NCI-H2107 treated with DMSO at 0.1 percent for 48 hours (cell line): ENCODE results near the gene SPAG8.
A peak's percentile ranks its signal among the peaks of the same experiment; 100 is the strongest.

ENCODE experiments used
- DNase-seq: peaks from one replicate; lab custom pipeline; 2025; ENCODE audit not compliant: unreplicated experiment; lab: John Stamatoyannopoulos, UW

The SPAG8 gene

GRCh38 chr9:35813434-35814105 is 1.5 kb upstream of the SPAG8 start:
- DNase-seq = peak; percentile 8

DNA sequence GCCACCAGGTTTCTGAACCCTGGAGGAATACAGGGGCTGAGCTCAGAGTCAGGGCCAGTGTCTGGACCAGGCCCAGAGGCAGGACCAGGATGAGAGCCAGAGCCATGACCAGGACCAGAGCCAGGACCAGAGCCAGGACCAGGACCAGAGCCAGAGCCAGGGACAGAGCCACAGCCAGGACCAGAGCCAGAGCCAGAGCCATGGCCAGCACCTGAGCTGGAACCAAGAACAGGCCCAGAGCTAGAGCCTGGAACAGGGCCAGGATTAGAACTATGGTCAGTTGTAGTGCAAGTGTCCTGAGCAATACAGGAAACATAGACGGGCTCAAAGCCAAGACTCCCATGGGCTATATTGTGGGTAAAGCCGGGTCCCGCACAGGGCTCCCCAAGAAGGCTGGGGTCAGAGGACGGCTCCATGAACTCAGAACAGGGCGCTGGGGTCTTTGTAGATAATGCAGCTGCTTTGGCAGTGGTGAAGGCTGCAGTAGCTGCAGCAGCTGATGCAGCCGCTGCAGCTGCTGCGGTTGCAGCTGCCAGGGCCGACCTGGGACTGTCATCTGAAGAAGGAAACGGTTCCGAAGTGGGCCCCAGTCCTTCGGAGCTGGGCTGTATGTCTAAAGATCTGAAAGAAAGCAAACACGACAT is 559 bp downstream of the SPAG8 start:
- no peak for DNase-seq

- DNase-seq = no peak
Measured at GRCh38 chr9:35810122-35810521, 1.9 kb downstream of the SPAG8 start.

GRCh38 chr9:35808433-35808832 is 3.6 kb downstream of the SPAG8 start:
- DNase-seq = no peak

DNA sequence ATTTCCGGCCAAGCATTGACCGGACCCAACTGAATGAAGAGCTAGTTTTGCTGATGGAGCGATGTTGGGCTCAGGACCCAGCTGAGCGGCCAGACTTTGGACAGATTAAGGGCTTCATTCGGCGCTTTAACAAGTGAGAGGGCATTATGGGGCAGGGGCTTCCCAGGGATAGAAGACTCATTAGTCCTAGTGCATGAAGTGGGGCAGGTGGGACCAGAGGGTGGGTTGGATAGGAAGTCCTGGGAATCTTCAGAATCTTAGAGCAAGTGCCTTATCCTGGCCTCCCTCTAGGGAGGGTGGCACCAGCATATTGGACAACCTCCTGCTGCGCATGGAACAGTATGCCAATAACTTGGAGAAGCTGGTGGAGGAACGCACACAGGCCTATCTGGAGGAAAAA is 6.0 kb downstream of the SPAG8 start:
- DNase-seq = no peak

DNA sequence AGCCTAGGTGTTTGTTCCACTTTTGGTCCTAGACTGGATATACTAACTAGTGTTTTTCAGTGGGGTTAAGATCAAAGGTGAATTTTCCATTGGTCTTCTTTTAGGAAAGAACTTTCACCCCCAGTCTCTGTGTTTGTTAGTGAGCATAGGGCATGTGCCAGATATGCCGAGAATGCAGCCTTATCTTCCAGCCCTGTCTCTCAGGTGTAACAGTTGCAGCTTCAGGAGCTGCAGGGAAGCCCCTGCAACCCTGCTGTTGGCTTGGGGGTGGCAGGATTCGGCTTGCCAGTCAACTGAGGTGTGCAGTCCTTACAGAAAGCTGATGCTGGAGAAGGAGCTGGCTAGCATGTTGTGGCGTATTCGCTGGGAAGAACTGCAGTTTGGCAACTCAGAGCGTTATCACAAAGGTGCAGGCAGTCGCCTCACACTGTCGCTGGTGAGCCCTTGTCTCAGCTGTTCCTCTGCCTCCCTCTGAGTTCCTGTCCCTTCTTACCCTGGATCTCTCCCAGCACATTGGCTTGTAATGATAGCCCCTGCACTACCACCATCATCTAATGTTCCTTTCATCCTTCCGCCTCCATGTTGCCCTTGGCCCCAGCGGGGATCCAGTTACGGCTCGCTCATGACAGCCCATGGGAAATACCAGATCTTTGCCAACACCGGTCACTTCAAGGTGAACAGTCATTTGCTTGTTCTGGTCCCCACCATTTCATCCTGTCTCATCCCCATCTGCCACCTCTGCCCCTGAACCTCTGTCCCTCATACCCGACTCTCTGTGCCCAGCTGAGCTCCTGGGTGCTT is 10.5 kb downstream of the SPAG8 start:
- no peak for DNase-seq

GRCh38 chr9:35800530-35800929 is 11.5 kb downstream of the SPAG8 start:
- no peak for DNase-seq

GRCh38 chr9:35798658-35799374 is 13.2 kb downstream of the SPAG8 start:
- DNase-seq = no peak

GRCh38 chr9:35797311-35798109 is 14.6 kb downstream of the SPAG8 start:
- DNase-seq = no peak

GRCh38 chr9:35795695-35796094 is 16.4 kb downstream of the SPAG8 start:
- no peak for DNase-seq

DNA sequence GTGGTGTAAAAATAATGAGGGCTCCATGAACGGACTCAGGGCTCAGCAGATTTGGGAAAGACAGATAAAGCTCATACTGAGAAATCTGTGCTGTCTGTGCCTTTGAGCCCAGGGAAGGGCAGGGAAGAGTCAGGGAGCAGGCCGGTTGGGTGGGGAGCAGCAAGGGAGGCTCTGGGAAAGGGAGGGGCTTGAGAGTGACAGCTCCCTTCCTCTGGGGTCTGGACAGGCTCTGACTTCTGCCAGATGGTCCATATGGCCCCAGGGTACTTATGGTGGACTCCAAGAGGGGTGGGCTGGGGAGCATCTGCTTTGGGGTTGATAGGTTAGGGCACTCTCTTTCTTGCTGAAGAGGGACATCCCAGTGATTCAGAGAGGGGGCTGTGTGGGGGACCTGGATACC is 18.6 kb downstream of the SPAG8 start:
- DNase-seq = no peak

DNA sequence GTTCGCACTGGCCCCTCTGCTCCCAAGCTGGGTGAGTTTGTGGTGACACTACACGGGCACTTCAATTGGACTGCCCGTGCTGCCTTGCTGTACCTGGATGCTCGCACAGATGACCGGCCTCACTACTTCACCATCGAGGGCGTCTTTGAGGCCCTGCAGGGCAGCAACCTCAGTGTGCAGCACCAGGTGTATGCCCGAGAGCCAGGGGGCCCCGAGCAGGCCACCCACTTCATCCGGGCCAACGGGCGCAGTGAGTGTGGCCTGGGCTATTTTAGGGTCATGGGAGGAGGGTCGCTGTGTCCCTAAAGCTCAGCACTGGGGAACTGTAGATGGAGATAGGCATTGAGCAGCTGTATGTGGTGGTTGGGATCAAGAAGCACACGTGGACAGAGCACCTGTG is 19.2 kb downstream of the SPAG8 start:
- DNase-seq = no peak

DNA sequence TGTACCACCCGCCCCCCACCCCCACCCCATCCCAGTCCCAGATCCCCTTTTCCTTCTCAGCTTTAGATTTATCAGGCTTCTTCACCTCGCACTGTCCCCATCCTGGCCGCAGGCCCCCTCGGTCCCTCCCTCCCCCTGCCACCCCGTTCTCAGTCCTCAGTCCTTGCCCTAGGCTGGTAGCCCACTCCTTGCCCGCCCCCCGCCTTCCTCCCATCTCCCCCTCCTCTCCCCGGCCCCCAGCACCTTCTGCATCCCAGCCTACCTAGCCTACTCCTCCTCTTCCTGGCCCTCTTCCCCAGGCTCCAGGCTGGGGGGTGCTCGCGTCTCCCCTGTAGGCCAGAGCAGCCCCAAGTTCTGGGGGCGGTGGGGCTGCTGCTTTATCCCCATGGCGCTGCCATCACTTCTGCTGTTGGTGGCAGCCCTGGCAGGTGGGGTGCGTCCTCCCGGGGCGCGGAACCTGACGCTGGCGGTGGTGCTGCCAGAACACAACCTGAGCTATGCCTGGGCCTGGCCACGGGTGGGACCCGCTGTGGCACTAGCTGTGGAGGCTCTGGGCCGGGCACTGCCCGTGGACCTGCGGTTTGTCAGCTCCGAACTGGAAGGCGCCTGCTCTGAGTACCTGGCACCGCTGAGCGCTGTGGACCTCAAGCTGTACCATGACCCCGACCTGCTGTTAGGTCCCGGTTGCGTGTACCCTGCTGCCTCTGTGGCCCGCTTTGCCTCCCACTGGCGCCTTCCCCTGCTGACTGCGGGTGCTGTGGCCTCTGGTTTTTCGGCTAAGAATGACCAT is 19.8 kb downstream of the SPAG8 start:
- DNase-seq = no peak

GRCh38 chr9:35791297-35791921 is 20.7 kb downstream of the SPAG8 start, which contains the start of gene NPR2:
TSS of gene NPR2 (plus strand) at chr9:35791591. CDS start at chr9:35792409, 818 bp downstream.
- DNase-seq = no peak

DNA sequence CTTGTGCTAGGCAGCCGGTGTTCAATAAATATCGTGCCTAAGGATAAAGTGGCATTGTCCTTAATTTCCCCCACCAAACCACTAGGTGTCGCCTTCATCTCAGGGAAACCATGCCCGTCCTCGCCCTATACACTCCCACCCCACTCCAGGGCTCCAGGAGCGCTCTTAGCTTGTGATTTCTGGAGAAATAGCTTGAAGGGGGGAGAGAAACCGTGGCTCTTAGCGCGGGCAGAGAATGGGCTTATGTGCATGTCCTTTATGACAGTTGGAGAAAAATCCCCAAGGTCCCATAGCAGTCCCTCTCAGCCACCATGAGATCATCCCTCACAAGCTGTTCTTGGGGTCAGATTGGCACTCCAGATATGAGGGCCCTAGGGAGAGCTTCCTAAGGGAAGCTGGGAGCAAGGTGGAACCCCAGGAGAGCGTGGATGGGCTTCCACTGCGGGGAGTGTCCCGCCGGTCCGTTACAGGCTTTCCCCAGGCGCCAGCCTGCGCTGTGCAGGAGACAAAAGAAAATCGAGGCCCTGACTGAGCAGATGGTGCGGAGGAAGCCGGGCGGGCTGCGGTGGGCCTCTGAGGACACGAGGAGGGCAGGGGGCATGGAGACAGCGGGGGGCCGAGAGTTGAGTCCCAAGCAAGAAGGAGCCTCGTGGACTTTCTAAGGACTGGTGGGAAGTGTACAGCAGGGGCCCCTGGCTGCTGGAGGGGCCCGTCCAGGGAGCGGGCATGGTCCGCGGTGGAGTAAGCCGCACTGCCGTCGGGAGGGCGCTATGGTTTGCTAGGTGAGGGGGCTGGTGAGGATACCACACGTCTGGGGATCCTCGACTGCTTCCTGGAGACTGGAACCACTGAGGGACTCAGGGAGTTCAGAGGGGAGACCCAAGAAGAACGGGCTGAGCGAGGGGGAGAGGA is 21.4 kb downstream of the SPAG8 start:
- peak; percentile 79 for DNase-seq

DNA sequence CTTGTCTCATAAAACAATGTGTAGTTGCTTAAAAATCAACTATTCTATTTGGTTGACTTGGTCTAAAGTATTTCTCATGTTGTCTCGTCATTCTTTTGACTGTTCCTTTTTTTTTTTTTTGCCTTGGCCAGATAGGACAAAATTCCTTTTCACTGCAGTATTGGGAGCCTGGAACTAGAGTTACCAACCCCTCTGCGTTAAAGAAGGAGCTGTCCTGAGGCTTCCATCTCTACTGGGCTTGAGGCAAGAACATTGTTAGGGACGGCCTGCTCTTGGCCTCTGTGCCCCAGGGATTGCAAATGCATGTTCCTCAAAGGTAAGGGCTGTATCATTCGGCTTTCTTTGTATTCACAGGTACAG is 22.1 kb downstream of the SPAG8 start:
- no peak for DNase-seq

- peak; percentile 25 for DNase-seq
Measured at GRCh38 chr9:35789541-35789940, 22.5 kb downstream of the SPAG8 start.

DNA sequence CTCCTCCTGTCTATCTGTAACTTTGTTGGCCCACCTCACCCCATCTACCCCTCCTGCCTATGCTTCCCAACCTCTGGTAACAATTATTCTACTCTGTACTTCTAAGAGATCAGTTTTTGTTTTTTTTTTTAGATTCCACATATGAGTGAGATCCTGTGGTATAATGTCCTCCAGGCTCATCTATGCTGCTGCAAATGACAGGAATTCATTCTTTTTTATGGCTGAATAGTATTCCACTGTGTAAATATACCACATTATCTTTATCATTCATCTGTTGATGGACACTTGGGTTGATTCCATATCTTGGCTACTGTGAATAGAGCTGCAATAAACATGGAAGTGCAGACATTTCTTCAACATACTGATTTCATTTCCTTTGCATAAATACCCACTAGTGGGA is 28.6 kb downstream of the SPAG8 start:
- DNase-seq = no peak
